Measurements from ENCODE around the gene IQSEC1.

Gene IQSEC1

DNA sequence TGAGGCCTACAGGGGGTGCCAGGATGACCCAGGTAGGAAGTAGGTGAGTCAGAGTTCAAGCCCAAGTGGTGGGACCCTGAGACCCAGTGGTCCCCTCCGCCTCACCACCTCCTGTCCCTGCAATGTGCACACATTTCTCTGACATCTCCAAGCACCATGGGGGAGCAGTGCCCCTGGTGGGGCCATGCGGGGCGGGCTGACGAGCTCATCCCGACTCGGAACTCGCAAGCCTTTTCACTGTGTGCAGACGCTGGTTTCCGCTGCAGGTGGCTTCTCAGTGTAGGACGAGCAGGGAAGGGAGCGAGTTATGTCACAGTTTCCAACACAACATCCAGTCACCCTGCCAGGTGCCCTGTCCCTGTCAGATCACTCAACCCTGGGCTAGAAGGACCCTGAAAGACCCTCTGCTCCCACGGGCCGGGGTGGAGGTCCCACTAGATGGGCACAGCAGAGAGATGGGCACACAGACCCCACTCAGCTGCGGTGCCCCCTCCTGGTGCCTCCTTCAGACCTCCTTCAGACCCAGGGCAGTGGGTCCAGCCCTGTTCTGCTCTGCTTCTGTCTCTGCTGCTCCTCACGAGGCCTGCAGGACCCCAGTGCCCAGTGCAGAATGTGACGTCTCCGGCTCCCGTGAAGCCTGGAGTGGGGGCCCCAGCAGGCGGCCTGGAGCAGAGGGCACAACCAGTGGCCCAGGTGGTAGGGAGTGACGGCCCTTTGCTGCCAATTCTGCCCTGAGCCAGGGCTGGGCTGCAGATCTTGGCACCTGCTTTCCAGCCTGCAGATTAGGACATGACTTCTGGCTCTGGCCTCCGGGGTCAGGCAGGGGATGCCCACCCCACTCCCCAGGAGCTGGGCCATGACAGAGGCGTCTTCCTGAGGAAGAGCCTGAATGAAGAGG, 129.9 kb downstream of the IQSEC1 start:
- peak overlapping the region in 2 of 11 experiments; percentile 1 to 38; a peak in 3 of 22 replicates for H3K9ac ChIP-seq
- peak overlapping the region in 2 of 11 experiments; percentile 21 to 96; a peak in 4 of 22 replicates for H3K4me2 ChIP-seq
- H3K4me3 ChIP-seq: no peak overlapping the region
- peaks cover 14 to 93% (median 50%) of the 10 kb centered on the region in 11 experiments for H3K36me3 ChIP-seq
- peaks cover 85 to 100% (median 100%) of the 10 kb centered on the region in 11 experiments for H4K20me1 ChIP-seq
- H3K27ac ChIP-seq: peak overlapping the region in 3 of 11 experiments; percentile 9 to 40 (median 29); a peak in 3 of 22 replicates
- no peaks in the 10 kb centered on the region for H3K27me3 ChIP-seq
- TF ChIP-seq Cebpa-rat (IDR thresholded peaks at IDR 0.05): no peak
- H3K9me3 ChIP-seq (replicated peaks in 1 of 11): no peaks in the 10 kb centered on the region
- H3K4me1 ChIP-seq: peaks cover 50 to 97% (median 90%) of the 10 kb centered on the region in 10 experiments

DNA sequence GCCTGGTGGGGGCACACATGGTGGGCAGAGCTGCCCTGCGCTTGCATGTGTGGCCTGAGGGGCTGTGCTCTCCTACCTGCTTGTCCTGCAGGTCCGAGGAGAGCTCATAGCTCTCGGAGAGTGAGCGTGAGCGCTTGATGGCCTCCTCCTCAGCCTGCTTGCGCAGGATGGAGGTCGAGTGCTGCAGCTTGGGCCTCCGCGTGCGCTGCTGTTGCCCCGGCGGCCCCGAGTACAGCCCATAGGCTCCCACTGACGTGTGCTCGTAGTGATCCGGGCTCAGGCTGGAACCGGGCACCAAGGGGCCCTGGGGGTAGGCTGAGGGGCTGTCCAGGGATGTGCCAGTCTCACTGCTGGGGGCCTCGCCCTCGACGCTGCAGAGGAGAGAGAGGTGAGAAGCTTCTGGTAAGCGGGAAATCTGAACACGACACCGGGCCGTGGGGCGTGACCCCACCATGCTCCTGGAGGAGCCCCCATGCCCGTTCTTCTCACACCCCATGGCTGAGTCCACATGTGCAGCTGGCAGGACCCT, 131.7 kb downstream of the IQSEC1 start:
- Histone ChIP-seq H3K27ac (no peak overlapping the region; a peak in 2 of 22 replicates), H3K4me1 (peaks cover 32 to 95% (median 83%) of the 10 kb centered on the region in 10 experiments), H3K4me3 (no peak overlapping the region), H3K4me2 (peak overlapping the region in 7 of 11 experiments; percentile 9 to 81 (median 62); a peak in 14 of 22 replicates), H4K20me1 (peaks cover 78 to 100% (median 99%) of the 10 kb centered on the region in 11 experiments), H3K27me3 (no peaks in the 10 kb centered on the region), H3K9ac (peak overlapping the region in 5 of 11 experiments; percentile 10 to 24 (median 20); a peak in 4 of 22 replicates), H3K36me3 (peaks cover 24 to 97% (median 66%) of the 10 kb centered on the region in 11 experiments), H3K9me3 (replicated peaks in 1 of 11) (no peaks in the 10 kb centered on the region)
- TF ChIP-seq Cebpa-rat (IDR thresholded peaks at IDR 0.05): no peak

DNA sequence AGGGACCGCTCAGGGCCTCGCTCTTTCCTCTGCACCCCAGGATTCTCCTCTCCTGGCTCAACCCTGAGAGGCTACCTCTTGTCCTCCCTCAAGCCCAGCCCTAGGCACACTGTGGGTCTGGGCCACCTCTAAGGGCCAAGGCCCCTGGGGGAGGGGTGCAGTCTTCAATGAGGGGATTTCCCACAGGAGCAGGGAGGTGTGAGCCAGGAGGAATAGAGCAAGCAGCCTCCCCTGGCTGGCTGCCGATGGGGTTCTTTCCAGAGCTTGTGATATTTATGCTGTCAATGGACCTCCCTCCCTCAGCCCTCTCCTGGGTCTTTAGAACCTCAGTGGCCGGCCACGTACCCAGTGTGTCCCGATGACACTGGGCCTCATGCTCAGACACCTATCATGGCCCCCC, 132.4 kb downstream of the IQSEC1 start:
- peak overlapping the region in 4 of 11 experiments; percentile 19 to 24 (median 22); a peak in 4 of 22 replicates for H3K9ac ChIP-seq
- H3K4me1 ChIP-seq: peaks cover 33 to 95% (median 82%) of the 10 kb centered on the region in 10 experiments
- no peak overlapping the region for H3K4me3 ChIP-seq

DNA sequence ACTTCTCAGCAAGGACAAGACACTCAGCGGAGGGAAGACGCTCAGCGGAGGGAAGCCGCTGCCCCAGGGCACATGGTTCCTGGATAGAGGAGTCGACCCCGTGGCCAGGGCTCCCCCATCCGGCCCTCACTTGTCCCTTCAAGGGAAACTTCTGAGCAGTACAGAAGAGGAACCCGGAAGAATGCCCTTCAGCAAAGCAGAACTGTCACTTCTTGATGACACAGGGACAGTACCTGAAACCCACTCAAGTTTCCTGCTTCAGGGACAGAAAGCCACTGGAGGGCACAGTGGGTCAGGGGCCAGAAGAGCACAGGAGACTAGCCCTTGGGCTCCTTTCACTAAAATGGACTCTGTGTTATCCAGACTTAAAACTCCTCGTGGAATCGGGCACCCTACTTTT, 134.1 kb downstream of the IQSEC1 start:
- Histone ChIP-seq H3K9me3 (replicated peaks in 1 of 11) (no peaks in the 10 kb centered on the region), H3K36me3 (peaks cover 39 to 98% (median 90%) of the 10 kb centered on the region in 11 experiments), H3K4me1 (peaks cover 48 to 95% (median 82%) of the 10 kb centered on the region in 10 experiments), H4K20me1 (peaks cover 73 to 100% (median 99%) of the 10 kb centered on the region in 11 experiments), H3K4me3 (no peak overlapping the region), H3K9ac (peak overlapping the region in 4 of 11 experiments; percentile 22 to 61 (median 28); a peak in 7 of 22 replicates), H3K4me2 (peak overlapping the region in 9 of 11 experiments; percentile 26 to 81 (median 61); a peak in 18 of 22 replicates), H3K27ac (peak overlapping the region in 6 of 11 experiments; percentile 12 to 53 (median 29); a peak in 10 of 22 replicates), H3K27me3 (no peaks in the 10 kb centered on the region)
- TF ChIP-seq Cebpa-rat (IDR thresholded peaks at IDR 0.05): no peak

More for the DNA sequence above, 132.4 kb downstream of the IQSEC1 start:
- TF ChIP-seq Cebpa-rat (IDR thresholded peaks at IDR 0.05): no peak
- peaks cover 31 to 98% (median 73%) of the 10 kb centered on the region in 11 experiments for H3K36me3 ChIP-seq
- peaks cover 73 to 100% (median 99%) of the 10 kb centered on the region in 11 experiments for H4K20me1 ChIP-seq
- no peaks in the 10 kb centered on the region for H3K27me3 ChIP-seq
- peak overlapping the region in 8 of 11 experiments; percentile 18 to 81 (median 61); a peak in 14 of 22 replicates for H3K4me2 ChIP-seq
- no peaks in the 10 kb centered on the region for H3K9me3 ChIP-seq (replicated peaks in 1 of 11)
- no peak overlapping the region; a peak in 1 of 22 replicates for H3K27ac ChIP-seq

DNA sequence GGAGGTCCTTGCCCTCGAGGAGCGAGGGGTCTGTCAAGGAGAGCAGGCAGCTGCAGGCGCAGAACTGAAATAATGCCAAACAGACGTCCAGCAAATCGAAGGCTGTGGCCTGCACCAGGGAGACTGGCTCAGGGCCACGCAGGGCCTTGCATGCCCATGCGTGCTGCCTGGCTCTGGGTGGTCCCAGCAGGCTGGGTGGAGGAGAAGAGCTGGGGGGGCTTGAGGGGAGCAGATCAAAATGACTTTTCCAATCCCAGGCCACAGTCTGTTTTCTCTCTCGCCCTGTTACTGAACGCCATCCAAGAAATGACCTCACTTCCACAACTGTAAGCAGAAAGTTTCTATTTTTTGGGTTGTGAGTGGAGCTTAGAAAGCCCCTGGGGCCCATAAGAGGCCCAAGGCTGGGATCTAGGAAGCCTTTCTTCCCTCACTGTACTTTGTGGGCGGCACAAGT, 134.9 kb downstream of the IQSEC1 start:
- no peaks in the 10 kb centered on the region for H3K9me3 ChIP-seq (replicated peaks in 1 of 11)
- H3K4me3 ChIP-seq: no peak overlapping the region
- H3K9ac ChIP-seq: peak overlapping the region in 5 of 11 experiments; percentile 15 to 61 (median 26); a peak in 8 of 22 replicates
- H4K20me1 ChIP-seq: peaks cover 73 to 100% (median 99%) of the 10 kb centered on the region in 11 experiments
- peak overlapping the region in 9 of 11 experiments; percentile 26 to 81 (median 61); a peak in 17 of 22 replicates for H3K4me2 ChIP-seq
- TF ChIP-seq Cebpa-rat (IDR thresholded peaks at IDR 0.05): no peak
- peaks cover 56 to 95% (median 82%) of the 10 kb centered on the region in 10 experiments for H3K4me1 ChIP-seq
- H3K27ac ChIP-seq: peak overlapping the region in 6 of 11 experiments; percentile 6 to 53 (median 26); a peak in 9 of 22 replicates
- H3K27me3 ChIP-seq: no peaks in the 10 kb centered on the region
- H3K36me3 ChIP-seq: peaks cover 39 to 98% (median 92%) of the 10 kb centered on the region in 11 experiments

DNA sequence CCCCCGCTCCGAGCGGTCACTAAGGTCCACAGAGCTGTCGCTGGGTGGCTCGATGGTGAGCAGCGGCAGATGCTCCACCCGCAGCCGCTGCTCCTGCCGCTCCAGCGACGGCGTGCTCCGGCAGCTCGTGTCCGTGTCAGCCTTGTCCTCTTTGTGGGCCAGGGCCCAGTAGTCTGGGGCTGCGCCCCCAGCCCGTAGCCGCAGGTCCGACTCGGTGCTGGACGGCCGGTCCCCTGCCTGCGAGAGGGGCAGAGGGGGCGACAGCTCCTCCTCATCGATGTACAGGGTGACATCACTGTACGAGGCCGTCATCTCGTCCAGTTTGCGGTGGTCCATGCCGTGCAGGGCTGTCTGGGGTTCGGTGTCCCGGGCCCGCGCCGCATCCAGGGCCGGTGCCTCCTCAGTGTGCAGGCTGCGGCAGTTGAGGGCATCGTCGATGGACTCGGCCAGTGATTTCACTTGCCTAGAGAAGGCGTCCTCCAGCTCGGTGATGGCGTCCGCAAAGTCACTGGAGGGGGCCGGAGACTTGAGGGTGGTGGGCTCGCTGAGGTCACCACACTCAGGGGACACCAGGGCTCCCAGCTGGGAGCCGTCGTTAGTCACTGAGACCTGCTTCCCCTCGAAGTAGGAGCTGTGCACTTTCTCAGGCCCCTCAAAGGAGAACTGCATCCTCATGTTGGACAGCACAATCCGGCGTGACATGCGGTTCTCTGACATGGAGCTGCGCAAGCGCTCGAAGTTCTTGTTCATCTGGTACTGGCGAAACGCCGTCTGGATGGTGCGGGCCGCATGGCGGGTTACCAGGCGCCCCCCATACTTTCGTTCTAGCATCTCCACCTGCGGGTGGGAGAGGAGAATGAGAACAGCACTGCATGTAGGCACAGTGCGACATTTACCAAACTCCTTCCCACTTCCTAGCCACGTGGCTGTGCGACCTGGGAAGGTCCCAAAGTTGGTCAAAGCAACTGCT, 137.1 kb downstream of the IQSEC1 start:
- Histone ChIP-seq H3K4me3 (no peak overlapping the region), H3K9ac (no peak overlapping the region), H4K20me1 (peaks cover 75 to 100% (median 99%) of the 10 kb centered on the region in 11 experiments), H3K4me1 (peaks cover 49 to 98% (median 88%) of the 10 kb centered on the region in 10 experiments), H3K27ac (peak overlapping the region in 1 of 11 experiments; percentile 56; a peak in 2 of 22 replicates), H3K4me2 (peak overlapping the region; percentile 62 to 93 (median 87); a peak in 21 of 22 replicates), H3K9me3 (replicated peaks in 1 of 11) (no peaks in the 10 kb centered on the region), H3K36me3 (peaks cover 45 to 100% (median 96%) of the 10 kb centered on the region in 11 experiments), H3K27me3 (no peaks in the 10 kb centered on the region)
- no peak for TF ChIP-seq Cebpa-rat (IDR thresholded peaks at IDR 0.05)

DNA sequence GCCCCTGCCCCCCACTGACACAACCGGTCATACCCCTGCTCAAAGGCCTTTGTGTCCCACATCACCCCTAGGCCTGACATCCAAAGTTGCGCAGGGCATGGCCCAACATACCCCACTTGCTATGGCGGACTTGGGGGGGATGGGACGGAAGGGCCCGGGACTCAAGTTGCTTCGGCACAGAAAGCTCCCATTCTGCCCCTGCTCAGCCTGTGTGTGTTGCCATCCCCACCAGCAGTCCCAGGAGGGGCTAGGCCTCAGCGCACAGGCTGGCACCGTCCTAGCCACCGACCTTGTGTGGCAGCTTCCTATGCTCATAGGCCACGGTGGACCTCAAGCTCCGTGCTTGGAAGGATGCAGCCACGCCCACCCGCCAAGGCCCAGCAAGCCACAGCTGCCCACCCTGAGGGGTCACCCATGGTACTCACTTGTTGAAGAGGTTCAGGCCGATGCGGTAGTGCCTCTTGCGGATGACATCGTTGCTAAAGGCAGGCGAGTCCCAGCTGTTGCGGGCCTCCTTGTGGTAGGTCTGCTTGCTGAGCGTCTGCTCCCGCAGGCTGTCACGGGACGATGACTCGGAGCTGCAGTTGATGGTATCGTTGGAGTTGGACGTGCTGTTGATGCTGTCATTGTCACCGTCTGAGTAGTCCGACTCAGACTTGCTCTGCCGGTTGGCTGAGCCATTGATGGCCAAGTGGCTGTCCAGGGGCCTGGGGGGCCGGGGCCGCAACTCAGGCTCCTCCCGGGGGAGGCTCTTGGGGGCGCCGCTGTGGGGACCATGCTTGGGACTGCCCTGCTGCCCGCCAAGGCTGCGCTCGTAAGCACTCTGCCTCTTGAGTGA, 138.0 kb downstream of the IQSEC1 start:
- no peak for TF ChIP-seq Cebpa-rat (IDR thresholded peaks at IDR 0.05)
- peak overlapping the region; percentile 62 to 93 (median 87) for H3K4me2 ChIP-seq
- peaks cover 40 to 98% (median 86%) of the 10 kb centered on the region in 10 experiments for H3K4me1 ChIP-seq
- peak overlapping the region in 9 of 11 experiments; percentile 3 to 56 (median 22); a peak in 10 of 22 replicates for H3K27ac ChIP-seq
- no peaks in the 10 kb centered on the region for H3K27me3 ChIP-seq
- no peaks in the 10 kb centered on the region for H3K9me3 ChIP-seq (replicated peaks in 1 of 11)
- peak overlapping the region in 1 of 10 experiments; percentile 19; a peak in 1 of 20 replicates for H3K4me3 ChIP-seq
- peaks cover 39 to 100% (median 96%) of the 10 kb centered on the region in 11 experiments for H3K36me3 ChIP-seq
- peak overlapping the region in 6 of 11 experiments; percentile 18 to 60 (median 34); a peak in 5 of 22 replicates for H3K9ac ChIP-seq
- H4K20me1 ChIP-seq: peaks cover 75 to 100% (median 99%) of the 10 kb centered on the region in 11 experiments

Data from BLaER1 treated with 17β-estradiol and CSF1 and Interleukin-3, amounts not matched to agents 10 nM and 100 nM (cell line).